HG03442 (cell line): ENCODE results near the gene SPO11.
"Not testable (repeated sequence)": the region's sequence is repeated elsewhere in the genome, so short reads cannot be mapped to it uniquely, and the experiment has no call there.

ENCODE experiments used
- ATAC-seq: cut with Tn5 transposase; IDR thresholded peaks from one replicate; pipeline ENCODE4 v1.9.1; 2021; ENCODE audit warnings: mild to moderate bottlenecking, moderate library complexity; ENCODE audit not compliant: unreplicated experiment

The SPO11 gene

DNA sequence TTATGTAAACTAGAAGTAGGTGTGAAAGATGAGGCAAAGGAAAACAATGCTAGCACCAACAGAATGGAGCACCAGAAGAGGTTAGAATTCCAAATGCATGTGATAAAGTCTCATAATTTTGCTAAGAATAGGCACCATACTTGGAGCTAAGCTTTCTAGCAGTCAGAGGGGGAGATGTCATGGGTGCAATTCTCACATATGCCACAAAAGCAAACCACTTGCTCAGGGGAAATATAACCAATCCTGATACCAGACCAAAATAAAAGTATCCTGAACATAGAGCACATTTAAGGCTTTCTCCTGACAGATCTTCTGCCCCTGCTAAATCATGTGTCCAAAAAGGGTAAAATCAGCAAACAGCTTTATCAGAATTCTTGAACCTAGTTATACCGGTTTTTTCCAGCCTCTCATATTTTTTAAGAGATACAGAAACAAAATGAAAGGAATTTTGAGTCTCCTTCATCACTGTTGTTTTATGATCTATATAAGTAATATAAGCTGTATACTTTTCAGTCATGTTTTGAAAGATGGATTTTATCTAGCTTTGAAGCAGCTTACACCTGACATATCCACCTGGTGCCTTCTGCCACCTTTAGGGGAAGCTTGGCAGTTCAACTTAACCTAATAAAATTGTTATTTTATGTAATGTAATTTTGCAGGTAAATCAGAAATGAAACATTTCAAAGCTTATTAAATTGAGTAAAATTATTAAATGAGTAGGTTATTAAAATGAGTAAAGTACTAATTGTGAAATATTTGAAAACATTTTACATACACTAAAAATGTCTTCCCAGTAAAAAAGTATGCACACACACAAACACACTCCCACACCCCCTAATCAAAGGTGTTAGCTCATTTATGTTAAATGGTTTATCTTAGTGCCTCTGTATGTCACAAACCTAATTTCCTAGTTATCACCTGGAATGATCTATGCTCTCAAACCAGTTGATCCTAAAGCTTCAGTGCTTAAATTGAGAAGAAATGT is 2.8 kb downstream of the SPO11 start:
- ATAC-seq: no peak

DNA sequence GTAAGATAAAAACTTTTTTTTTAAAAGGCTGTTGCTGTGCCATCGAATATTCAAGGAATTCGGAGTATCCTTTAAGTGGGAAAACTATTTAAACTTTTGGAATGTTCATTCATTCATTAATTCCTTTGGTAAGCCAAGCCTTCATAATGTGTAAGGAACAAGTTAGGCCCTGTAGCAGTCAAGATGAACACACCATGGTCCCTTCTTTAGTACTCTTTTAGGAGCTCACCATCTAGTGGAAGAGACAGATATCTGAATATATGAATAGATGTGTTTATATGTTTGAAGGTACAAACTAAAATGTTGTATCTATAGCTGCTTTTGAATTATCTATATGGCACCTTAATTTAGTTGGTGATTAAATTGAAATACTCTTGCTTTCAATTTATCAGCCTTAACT is 5.8 kb downstream of the SPO11 start:
- ATAC-seq: no peak

DNA sequence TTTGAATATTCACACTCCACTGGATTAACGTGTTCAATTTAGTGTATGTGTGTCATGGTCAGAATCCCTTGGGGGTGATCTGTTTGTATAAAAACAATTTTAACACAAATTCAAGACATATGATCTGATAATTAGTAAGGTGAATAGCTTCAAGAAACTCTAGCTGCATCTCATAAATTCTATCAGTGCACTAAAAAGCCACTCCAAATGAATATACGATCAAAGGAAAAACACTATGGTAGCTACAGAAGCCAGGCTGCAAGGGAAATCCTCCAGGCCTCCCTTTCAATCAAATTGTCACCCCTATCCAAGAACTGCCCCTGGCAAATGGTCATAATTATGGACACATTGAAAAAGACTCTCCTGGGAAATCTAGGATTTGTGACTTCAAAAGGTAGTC is 12.1 kb downstream of the SPO11 start:
- ATAC-seq: no peak

DNA sequence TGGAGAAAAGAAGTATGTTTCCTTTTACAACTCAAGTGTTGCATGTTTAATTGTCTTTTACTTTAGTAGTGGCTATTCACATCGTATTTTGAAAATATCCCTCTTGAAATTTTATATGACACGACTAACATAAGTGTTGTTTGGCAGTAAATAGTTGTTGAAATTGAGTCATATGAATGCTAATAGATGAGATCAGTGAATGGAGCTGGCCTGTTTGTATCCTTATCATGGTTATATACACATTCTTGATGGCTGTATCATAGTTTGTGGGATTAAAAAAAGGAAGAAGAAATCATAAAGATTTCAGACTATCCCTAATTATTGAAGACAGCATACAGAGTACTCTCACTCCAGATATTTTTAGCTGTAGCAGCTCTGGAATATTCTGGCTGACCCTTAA is 13.2 kb downstream of the SPO11 start:
- no peak for ATAC-seq

DNA sequence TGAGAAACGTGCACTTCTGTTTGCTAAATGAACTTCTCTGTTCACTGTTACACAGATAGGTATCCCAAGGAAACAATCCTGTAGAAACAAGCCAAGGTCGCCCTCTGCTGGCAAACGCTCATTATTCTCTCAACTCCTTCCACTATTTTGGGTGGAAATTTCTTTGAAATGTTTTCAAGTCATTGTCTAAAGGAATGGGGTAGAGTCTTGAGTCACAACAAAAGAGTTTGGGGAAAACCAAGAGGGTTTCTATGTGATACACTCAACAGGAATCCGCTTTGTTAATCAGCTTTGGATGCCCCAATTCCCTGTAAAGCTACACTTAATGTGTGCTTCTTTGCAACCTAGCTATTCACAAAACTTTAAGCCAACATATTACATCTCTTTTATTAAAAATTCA is 16.9 kb downstream of the SPO11 start:
- no peak for ATAC-seq

DNA sequence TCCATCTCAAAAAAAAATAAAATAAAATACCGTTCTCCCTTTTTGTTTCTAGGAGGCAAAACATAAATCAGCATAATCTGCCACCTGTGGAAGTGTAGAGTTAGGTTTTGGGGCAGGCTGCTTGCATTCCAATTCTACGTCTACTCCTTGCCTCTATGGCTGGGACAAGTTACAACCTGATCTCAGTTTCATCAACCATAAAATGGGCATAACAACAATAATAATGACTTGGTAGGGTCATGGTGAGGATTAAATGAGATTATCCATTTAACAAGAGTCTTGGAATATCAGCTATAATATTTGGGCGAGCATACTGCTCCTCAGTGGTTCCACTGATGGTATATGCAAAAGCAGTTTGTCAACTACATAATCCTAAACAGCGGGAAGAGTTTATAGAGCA is 17.8 kb downstream of the SPO11 start:
- no peak for ATAC-seq

DNA sequence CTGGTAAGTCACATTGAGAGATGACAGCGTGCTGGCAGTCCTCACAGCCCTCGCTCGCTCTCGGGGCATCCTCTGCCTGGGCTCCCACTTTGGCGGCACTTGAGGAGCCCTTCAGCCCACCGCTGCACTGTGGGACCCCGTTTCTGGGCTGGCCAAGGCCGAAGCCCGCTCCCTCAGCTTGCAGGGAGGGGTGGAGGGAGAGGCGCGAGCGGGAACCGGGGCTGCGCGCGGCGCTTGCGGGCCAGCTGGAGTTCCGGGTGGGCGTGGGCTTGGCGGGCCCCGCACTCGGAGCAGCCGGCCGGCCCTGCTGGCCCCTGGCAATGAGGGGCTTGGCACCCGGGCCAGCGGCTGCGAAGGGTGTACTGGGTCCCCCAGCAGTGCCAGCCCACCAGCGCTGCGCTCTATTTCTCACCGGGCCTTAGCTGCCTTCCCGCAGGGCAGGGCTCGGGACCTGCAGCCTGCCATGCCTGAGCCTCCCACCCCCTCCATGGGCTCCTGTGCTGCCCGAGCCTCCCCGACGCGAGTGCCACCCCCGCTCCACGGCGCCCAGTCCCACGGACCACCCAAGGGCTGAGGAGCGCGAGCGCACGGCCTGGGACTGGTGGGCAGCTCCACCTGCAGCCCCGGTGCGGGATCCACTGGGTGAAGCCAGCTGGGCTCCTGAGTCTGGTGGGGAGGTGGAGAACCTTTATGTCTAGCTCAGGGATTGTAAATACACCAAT is 18.8 kb downstream of the SPO11 start:
- ATAC-seq: not testable (repeated sequence)

DNA sequence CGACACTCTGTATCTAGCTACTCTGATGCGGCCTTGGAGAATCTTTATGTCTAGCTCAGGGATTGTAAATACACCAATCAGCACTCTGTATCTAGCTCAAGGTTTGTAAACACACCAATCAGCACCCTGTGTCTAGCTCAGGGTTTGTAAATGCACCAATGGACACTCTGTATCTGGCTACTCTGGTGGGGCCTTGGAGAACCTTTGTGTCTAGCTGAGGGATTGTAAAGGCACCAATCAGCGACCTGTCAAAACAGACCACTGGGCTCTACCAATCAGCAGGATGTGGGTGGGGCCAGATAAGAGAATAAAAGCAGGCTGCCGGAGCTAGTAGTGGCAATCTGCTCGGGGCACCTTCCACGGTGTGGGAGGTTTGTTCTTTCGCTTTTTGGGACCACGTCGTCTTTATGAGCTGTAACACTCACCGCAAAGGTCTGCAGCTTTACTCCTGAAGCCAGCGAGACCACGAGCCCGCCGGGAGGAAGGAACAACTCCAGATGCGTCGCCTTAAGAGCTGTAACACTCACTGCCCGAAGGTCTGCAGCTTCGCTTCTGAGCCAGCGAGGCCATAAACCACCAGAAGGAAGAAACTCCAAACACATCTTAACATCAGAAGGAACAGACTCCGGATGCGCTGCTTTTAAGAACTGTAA is 19.4 kb downstream of the SPO11 start:
- ATAC-seq: not testable (repeated sequence)

DNA sequence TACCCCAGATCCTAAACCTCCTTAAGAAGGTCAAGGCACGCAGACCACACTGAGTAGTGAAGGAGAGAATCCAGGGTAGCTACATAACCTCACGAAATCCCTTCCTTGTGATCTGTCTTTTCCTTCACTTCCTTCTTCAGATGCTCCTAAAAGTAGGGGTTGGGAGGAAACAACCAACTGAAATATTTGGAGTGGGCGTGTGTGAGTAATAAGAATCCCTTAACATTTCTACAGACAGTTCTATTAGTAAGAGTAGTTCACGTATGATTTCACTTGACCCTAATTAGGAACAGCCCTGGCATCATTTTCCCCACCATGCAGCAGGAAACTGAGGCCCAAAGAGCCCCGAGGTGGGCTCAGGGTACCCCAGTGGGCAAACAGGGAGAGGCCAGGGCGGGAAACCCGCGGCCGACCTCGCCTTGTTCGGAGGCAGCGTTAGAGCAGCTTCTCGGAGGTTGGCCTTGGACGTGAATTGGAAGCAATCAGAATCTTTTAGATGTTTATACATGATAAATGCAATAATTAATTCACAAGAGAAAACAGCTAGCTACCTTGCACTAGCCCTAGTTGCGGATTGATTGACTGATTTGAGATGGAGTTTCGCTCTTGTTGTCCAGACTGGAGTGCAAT is 20.6 kb downstream of the SPO11 start:
- ATAC-seq: no peak

DNA sequence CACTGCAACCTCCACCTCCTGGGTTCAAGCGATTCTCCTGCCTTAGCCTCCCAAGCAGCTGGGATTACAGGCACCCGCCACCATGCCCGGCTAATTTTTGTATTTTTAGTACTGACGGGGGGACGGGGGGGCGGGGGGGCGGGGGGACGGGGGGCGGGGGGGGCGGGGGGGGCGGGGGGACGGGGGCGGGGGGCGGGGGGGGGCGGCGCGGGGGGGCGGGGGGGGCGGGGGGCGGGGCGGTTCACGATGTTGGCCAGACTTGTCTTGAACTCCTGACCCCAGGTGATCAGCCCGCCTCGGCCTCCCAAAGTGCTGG is 21.1 kb downstream of the SPO11 start:
- ATAC-seq: not testable (repeated sequence)

DNA sequence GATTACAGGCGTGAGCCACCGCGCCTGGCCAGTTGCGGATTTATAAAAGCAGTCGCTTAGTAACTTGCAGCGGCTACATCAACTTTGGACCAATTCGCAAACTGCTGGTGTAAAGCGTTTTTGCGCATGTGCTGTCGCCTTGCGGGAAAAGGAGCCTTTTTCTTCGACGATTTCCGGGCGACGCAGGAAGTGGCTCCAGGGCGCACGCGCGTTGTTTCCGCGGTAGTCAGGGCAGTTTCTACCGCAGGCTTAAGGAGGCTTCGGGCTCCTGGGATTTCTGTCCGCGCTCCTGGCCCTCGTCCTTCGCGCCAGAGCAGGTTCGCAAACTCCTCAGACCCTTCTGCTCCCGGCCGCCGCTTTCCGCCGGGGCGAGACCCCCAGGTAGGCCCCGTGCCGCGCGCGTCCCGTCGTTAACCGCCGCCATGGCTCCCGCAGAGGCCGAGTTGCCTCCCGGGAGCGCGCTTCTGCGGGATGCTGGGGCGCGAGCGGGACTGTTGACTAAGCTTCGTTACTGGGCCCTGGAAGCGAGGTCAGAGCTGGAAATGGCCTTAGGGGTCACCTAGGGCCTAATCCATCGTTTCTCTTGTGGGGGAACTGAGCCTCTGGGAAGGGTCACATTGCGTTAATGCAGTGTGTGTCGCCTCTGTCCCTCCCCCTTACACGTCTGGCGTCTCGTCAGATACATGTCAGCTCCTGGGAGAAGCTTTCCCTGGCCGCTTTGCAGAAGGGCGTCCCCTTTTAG is 21.6 kb downstream of the SPO11 start, which contains the start of gene RAE1:
RAE1 (plus strand) TSS at position 214 of the 742 bp plus-strand sequence. CDS start 2,784 bp downstream, outside the sequence.
- peak; percentile 67 for ATAC-seq

DNA sequence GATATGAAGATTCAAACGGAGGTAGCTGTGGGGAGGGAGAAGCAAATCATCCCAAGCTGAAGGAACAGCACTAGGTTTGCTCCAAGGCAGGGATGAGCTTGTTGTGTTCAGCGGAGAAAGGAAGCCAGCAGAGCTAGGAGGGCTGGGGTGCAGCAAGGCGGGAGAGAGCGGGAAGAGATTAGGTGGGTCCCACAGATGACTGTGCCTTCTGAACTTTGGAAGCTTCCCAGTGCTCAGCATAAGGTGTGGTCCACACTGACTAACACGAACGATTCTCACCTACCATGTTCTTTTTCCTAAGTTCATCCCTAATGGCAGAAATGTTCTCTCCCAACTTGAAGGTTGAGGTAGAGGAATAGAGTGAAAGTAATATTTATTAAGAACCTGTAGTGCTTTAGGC is 22.7 kb downstream of the SPO11 start:
- no peak for ATAC-seq

DNA sequence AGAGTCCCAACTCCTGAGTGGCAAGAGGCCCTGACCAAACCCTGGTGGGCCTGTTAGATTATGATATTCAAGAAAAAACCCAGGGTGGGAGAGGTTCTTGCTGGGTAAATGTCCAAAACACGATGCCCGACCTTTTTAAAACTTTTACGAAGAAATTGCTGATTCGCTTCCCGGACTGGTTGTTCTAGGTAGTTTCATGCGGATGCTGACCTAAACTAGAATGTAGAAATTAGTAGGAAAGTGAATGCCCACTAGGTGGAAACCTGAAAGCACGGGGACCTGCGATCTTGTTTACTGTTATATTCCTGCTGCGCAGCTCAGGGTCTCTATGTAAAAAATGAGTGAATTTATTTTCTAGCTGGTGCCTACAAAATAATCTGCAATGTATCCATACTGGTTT is 23.7 kb downstream of the SPO11 start:
- no peak for ATAC-seq

DNA sequence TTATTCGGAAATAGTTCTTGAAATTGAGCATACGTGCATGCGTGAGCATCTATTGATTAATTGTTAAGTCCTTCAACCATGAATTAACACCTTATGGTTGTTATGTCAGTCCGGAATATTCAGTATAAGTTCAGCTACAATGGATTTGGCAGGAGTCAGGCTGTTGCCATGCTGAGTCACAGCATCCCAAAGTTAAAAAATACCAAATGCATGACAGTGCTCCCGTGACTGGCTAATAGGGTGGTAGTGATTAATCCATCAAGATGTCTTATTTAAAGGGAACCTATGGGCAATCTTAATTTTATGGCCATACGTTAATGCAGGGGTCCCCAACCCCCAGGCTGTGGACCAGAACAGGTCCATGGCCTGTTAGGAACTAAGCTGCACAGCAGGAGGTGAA is 31.9 kb downstream of the SPO11 start:
- no peak for ATAC-seq

DNA sequence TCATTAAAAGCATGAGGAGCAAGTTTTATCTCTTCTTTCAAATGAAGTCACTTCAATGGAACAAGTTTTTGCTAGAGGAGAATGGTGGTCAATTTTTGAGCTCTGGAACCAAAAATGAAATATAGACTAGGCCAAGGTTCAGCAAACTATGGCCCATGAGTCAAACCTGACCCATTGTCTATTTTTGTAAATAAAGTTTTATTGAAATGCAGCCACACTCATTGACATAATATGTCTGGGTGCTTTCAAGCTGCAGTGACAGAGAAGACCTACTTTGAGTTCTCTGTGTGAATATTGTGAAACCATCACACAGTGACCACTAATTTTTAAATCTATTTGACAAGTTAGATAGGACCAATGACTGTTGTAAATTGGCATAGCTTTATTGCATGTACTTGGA is 34.8 kb downstream of the SPO11 start:
- ATAC-seq: no peak

DNA sequence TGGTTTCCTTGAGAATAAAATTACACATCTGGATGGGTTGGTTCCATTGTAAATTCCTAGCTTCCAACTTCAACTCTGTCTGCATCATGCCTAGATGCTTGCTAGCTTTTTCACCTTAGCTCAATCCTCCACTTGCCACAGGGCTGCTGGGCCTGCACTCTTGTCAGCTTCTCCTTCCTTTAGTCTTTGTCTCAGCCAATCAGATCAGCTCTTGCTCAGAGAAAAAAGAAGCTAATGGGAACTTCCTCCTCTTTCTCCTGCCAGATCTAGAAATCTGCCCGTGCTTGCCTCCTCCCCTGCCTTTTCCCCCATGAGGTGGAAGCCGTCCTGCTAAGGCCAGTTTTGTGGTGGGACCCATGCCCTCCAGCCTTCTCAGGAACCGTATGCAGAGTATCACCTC is 40.0 kb downstream of the SPO11 start:
- no peak for ATAC-seq

DNA sequence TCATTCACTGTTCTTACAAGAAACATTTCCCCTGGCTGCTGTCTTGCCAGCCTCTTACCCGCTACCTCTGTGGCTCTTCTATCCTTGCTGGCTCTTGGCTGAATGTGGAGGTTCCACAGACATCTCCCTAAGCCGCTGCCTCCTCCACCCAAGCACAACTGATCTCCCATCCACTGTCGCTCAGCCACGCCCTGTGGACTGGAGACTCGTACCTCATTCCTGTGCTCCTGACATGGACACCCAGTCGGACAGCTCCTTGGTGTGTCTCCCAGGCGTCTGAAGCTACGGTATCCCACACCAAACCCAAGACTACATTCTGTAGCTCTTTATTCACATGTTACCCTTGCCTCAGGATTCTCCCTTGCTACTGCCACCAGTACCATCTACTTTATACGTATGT is 40.7 kb downstream of the SPO11 start:
- ATAC-seq: no peak

DNA sequence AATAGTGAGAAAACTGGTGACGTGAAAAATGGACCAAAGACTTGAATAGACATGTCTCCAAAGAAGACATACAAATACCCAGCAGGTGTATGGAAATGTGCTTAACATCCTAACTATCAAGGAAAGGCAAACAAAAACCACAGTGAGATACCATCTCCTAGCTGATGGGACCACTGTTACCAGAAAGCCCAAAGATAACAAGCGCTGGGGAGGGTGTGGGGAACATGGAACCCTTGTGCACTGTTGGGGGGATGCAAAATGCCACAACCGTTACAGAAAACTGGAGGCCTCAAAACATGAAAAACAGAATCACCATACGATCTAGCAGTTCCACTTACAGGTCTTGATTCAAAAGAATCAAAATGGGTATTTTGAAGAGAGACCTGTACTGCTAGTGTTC is 41.8 kb downstream of the SPO11 start:
- no peak for ATAC-seq

DNA sequence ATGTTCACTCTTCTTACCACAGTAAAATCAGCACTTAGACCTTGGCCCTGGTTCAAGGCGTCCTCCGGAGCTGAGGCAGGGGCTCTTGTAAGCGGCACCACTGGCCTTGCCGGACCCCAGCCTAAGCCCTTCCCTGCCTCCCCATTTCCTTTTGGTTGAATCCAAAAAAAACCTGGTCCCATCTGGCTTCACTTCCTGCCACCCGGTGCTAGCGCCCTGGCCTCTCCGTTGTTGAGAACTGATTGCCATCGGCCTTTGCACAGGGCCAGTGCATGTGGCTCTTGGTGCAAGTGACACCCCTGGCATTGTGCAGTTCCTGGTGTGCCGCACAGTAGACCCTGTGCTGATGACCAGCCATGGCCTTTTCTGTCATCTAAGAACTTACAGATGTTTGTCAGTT is 42.6 kb downstream of the SPO11 start:
- ATAC-seq: no peak

DNA sequence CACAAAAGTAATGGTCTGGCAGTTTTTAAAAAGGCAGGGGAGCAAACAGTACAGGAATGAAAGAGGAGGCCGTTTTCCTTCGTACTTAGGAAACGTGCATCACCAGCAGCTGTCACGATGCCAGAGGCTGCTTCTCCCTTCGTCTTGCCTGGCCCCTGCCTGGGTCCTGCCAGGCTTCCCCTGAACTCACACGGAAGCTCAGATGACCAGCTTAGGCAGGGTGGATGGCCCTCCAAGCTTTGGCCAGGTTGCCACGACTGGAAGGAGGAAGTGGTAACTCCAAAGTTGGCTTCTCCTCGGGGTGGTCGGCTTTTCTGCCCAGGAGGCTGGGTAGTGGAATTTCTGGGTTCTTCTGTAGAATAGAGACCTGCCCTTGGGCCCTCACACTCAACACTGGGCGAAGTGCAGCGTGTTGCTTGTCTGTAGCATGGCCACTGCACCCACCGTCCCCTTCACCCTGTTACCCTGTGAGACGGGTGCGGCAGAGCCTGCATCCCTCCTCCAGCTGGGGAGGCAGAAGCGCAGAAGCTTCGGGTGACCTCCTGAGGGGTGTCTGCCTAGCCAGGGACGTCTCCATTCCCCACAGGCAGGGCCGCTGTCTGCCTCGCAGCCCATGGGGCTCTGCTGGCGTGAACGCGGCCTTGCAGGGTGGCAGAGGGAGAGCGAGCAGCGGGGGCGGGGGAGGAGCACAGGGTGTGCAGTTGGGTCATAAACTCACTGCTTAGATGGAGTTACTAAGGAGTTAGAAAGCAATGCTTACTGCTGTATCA is 43.2 kb downstream of the SPO11 start:
- no peak for ATAC-seq
